Upper lobe of left lung (tissue), 4 donors: ENCODE measurements around the gene AKIP1.

Experiments used
- CTCF ChIP-seq, 6 experiments: fragments of 450-650 bp in 4 of 6; fragments of 200-600 bp in 2 of 6; sonication (generic) in 2 of 6; IDR thresholded peaks; one replicate each; pipeline ENCODE4 v1.5.1; 2016 to 2019; ENCODE audit warnings: antibody characterized with exemption in 6 of 6
- POLR2A ChIP-seq, 4 donors: fragments of 450-650 bp; IDR thresholded peaks; one replicate each; pipeline ENCODE4 v1.5.1; 2016 to 2017; ENCODE audit warnings: antibody characterized with exemption in 4 of 4, mild to moderate bottlenecking in 2 of 4
- POLR2AphosphoS5 ChIP-seq, 2 donors: sonication (generic); formaldehyde crosslinking; IDR thresholded peaks; one replicate each; pipeline ENCODE4 v1.5.1; 2017; ENCODE audit warnings: antibody characterized with exemption in 2 of 2

DNA sequence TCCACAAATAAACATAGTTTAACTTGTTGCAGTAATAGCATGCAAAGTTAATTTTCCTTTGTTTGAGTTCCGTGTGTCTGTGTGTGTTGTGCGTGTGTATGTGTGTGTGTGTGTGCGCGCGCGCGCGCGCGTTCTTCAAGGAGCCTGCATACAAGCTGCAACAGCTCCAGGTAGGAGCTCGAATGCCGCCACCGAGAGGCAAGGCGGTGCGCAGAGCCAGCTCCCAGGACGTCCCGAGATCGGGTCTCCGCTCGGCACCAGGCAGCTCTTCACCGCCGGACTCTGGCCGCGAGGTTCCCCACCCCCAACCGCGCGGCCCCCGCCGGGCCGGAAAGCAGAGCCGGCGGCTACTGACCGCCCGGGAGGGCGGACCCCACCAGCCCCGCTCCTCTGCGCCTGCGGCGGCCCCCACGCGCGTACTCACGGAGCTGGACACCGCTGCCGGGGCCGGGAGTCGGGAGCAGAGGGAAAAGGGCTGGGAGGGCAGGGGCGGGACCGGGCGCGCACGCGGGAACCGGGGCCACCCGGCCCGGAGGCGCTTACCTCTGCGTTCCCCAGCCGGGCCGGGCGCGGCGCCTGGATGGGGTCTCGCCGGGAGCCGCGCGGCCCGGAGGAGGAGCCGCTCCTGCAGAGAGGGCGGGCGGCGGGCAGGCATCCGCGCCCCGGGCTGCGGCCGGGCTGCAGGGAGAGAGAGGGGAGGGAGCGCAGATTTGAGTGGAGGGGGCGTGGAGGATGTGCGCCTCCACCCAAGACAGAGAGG lies 40.4 kb upstream of the AKIP1 start:
- TF ChIP-seq CTCF (IDR thresholded peaks at IDR 0.05) (no peak), POLR2A (IDR thresholded peaks at IDR 0.05) (peak in 1 of 4 donors; percentile 40), POLR2AphosphoS5 (IDR thresholded peaks at IDR 0.05) (no peak)
